Measurements from ENCODE around the gene SMTNL2. TPM values are rescaled to one million over a fixed set of nuclear protein-coding genes. Genes with fewer than 3 reads are reported as not detected.
A peak's percentile ranks its signal among the peaks of the same experiment; 100 is the strongest.

The SMTNL2 gene
- total and polyA plus RNA-seq, 2 donors (not counting 1 experiment from before 2014, with no cell fraction given), result 0.17 to 0.99 TPM

DNA sequence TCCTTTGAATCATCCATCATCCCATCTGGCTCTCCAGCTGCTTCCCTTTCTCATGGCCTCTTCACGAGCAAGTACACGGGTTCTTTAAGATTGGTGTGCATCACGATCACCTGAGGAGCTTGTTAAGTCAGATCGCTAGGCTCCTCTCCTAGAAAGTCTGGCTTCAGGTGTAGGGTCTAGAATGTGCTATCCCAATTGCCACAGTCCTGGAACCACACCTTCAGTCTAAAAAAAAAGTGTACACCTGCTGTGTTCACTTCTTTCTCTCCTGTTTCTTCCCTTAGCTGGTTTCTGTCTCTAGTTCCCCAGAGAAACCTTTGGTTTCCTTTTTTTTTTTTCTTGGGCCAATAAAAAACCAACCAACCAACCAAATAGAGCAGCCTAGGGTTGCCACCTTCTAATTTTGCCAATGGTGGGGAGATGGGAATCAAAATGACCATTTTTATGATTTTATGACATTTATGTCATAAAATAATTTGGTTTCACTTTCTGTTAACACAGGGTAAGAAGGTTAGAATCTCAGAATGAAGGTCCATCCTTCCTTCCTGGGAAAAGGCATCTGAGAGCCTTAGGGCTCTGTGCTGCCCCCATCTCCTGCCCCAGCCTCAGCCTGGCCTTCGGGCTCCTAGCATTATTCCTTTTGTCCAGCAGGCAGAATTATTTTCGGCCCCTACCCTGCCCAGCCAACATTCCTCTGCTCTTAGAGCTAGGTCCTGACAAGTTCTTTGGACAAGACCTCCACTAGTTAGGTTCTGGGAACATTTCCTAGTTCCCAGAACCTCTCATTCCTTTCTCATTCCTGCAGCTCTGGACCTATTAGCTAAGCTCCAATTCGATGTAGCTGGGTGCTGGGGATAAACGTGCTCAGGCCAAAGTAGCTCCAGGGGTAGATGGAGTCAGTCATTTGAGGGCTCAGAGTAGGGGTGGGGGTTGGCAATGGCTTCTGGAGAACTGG, 22.0 kb upstream of the SMTNL2 start:
- H3K27ac ChIP-seq (ENCODE audit: insufficient read depth, low read length), result no peak overlapping the region
- TF ChIP-seq, protein P1, sequence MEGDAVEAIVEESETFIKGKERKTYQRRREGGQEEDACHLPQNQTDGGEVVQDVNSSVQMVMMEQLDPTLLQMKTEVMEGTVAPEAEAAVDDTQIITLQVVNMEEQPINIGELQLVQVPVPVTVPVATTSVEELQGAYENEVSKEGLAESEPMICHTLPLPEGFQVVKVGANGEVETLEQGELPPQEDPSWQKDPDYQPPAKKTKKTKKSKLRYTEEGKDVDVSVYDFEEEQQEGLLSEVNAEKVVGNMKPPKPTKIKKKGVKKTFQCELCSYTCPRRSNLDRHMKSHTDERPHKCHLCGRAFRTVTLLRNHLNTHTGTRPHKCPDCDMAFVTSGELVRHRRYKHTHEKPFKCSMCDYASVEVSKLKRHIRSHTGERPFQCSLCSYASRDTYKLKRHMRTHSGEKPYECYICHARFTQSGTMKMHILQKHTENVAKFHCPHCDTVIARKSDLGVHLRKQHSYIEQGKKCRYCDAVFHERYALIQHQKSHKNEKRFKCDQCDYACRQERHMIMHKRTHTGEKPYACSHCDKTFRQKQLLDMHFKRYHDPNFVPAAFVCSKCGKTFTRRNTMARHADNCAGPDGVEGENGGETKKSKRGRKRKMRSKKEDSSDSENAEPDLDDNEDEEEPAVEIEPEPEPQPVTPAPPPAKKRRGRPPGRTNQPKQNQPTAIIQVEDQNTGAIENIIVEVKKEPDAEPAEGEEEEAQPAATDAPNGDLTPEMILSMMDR (conservative IDR thresholded peaks at IDR 0.05 in 1 of 2, IDR thresholded peaks at IDR 0.05 in 1 of 2; ENCODE audit: low read depth in 1 of 2, low read length in 2 of 2), result no peak
- no peak for TF ChIP-seq EZH2 (IDR thresholded peaks at IDR 0.05; ENCODE audit: low read length, missing control alignments)

DNA sequence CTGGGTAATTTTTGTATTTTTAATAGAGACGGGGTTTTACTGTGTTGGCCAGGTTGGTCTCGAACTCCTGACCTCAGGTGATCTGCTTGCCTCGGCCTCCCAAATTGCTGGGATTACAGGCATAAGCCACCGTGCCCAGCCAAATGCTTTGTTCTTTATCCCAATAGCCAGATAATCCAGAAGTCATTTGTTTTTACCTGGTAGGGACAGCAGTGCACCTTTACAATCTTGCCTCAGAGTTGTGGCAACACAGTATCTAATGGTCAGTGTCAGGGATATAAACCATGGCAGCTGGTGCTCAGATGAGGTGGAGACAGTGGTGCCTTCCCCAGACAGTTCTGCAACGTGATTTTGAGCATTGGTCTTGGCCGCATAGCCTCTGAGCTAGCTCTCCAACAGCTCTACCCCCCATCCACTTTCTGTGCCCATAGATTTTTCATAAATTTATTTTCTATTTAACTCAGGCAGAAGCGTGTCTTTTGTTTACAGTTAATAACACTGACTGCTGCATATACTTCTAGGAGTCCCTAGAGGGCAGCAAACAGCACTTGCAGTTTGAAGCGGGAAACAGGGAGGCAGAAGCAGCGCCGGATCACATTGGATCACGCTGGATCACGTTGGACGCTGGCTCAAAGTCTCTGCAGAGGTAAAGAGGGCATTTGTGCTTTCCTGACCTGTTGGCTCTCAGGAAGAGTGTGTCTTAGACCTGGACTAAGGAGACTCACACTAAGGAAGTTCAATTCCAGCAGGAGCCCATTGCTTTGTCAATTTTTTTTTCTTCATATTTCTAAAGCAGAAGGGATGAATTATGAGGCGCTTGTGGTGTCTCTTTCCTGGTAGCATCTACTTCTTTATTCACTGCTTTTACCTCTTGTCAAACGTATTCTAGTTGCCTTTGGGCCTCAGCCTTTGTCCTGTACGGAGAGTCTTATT, 18.9 kb upstream of the SMTNL2 start:
- peak; percentile 68 to 83 for DNase-seq (ENCODE audit: low read depth in 2 of 2)
- Histone ChIP-seq H3K27me3 (ENCODE audit: control insufficient read depth, insufficient read depth, low read length) (no peaks in the 10 kb centered on the region), H3K79me2 (ENCODE audit: control insufficient read depth, insufficient read depth, low read length) (no peaks in the 10 kb centered on the region), H3K4me1 (ENCODE audit: control insufficient read depth, extremely low read depth, insufficient read depth, low read length) (no peaks in the 10 kb centered on the region), H3K9ac (ENCODE audit: insufficient read depth, low read length) (no peak overlapping the region), H3K4me3 (replicated peaks in 1 of 4; ENCODE audit: control extremely low read depth in 1 of 4, insufficient read depth in 1 of 4, low read depth in 3 of 4, low read length in 4 of 4) (no peak overlapping the region), H3K4me2 (ENCODE audit: extremely low read depth, insufficient read depth, low read length) (no peak overlapping the region), H4K20me1 (ENCODE audit: control insufficient read depth, extremely low read depth, insufficient read depth, low read length) (no peaks in the 10 kb centered on the region), H3K27ac (ENCODE audit: insufficient read depth, low read length) (no peak overlapping the region), H3K36me3 (ENCODE audit: control insufficient read depth, insufficient read depth, low read length) (no peaks in the 10 kb centered on the region), H2AFZ (ENCODE audit: low read length) (no peak overlapping the region), H3K9me3 (ENCODE audit: control insufficient read depth, insufficient read depth, low read depth, low read length) (no peaks in the 10 kb centered on the region)
- TF ChIP-seq, protein P1 (conservative IDR thresholded peaks at IDR 0.05 in 1 of 2, IDR thresholded peaks at IDR 0.05 in 1 of 2; ENCODE audit: low read depth in 1 of 2, low read length in 2 of 2), result peak; percentile 87 to 90
- no peak for TF ChIP-seq EZH2 (IDR thresholded peaks at IDR 0.05; ENCODE audit: low read length, missing control alignments)

More for the DNA sequence above, 22.0 kb upstream of the SMTNL2 start:
- Histone ChIP-seq H3K27me3 (ENCODE audit: control insufficient read depth, insufficient read depth, low read length) (no peaks in the 10 kb centered on the region), H3K4me1 (ENCODE audit: control insufficient read depth, extremely low read depth, insufficient read depth, low read length) (no peaks in the 10 kb centered on the region), H3K4me2 (ENCODE audit: extremely low read depth, insufficient read depth, low read length) (peak overlapping the region; percentile 48), H3K9me3 (ENCODE audit: control insufficient read depth, insufficient read depth, low read depth, low read length) (no peaks in the 10 kb centered on the region), H2AFZ (ENCODE audit: low read length) (peak overlapping the region; percentile 20), H3K79me2 (ENCODE audit: control insufficient read depth, insufficient read depth, low read length) (no peaks in the 10 kb centered on the region), H3K36me3 (ENCODE audit: control insufficient read depth, insufficient read depth, low read length) (no peaks in the 10 kb centered on the region), H3K9ac (ENCODE audit: insufficient read depth, low read length) (no peak overlapping the region), H4K20me1 (ENCODE audit: control insufficient read depth, extremely low read depth, insufficient read depth, low read length) (no peaks in the 10 kb centered on the region), H3K4me3 (replicated peaks in 1 of 4; ENCODE audit: control extremely low read depth in 1 of 4, insufficient read depth in 1 of 4, low read depth in 3 of 4, low read length in 4 of 4) (peak overlapping the region in 1 of 4 experiments; percentile 7)
- DNase-seq (ENCODE audit: low read depth in 2 of 2), result peak in 1 of 2 donors; percentile 11

DNA sequence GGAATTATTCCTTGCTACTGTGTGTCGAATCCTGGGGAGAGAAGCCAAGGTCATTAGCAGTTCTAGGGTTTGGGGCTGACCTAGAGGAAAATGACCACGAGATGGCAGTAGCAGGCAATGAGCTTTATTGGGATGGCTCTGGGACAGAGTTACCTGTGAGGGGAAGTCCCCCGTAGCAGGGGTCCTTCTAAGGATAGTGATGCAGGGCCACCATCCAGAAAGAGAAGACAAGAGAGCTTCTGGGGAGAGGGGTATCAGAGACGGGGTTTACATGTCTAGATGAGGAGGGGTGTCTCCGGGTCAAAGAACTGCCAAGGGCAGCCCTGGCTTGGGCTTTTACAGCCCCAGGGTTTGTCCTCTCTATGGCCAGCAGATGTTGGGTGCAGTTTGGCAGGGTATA, 17.5 kb upstream of the SMTNL2 start:
- Histone ChIP-seq H3K4me3 (replicated peaks in 1 of 4; ENCODE audit: control extremely low read depth in 1 of 4, insufficient read depth in 1 of 4, low read depth in 3 of 4, low read length in 4 of 4) (no peak overlapping the region), H3K9me3 (ENCODE audit: control insufficient read depth, insufficient read depth, low read depth, low read length) (no peaks in the 10 kb centered on the region), H3K9ac (ENCODE audit: insufficient read depth, low read length) (no peak overlapping the region), H3K79me2 (ENCODE audit: control insufficient read depth, insufficient read depth, low read length) (no peaks in the 10 kb centered on the region), H3K27me3 (ENCODE audit: control insufficient read depth, insufficient read depth, low read length) (no peaks in the 10 kb centered on the region), H3K36me3 (ENCODE audit: control insufficient read depth, insufficient read depth, low read length) (no peaks in the 10 kb centered on the region), H3K4me1 (ENCODE audit: control insufficient read depth, extremely low read depth, insufficient read depth, low read length) (no peaks in the 10 kb centered on the region), H3K4me2 (ENCODE audit: extremely low read depth, insufficient read depth, low read length) (no peak overlapping the region), H2AFZ (ENCODE audit: low read length) (no peak overlapping the region), H3K27ac (ENCODE audit: insufficient read depth, low read length) (no peak overlapping the region), H4K20me1 (ENCODE audit: control insufficient read depth, extremely low read depth, insufficient read depth, low read length) (no peaks in the 10 kb centered on the region)
- DNase-seq (ENCODE audit: low read depth in 2 of 2), result peak; percentile 23 to 63
- TF ChIP-seq EZH2 (IDR thresholded peaks at IDR 0.05; ENCODE audit: low read length, missing control alignments), result no peak
- TF ChIP-seq, protein P1 (conservative IDR thresholded peaks at IDR 0.05 in 1 of 2, IDR thresholded peaks at IDR 0.05 in 1 of 2; ENCODE audit: low read depth in 1 of 2, low read length in 2 of 2), result peak; percentile 83 to 86
